ENCODE results near the gene TMEM165. TPM values are rescaled to one million over a fixed set of nuclear protein-coding genes. Genes with fewer than 3 reads are reported as not detected.

TMEM165 gene
- polyA plus RNA-seq, 1 donor (not counting 4 experiments of a cell fraction or from before 2014, with no cell fraction given) = 132 TPM

- Histone ChIP-seq H2AFZ (ENCODE audit: control insufficient read depth, low read length) (no peak overlapping the region), H3K4me2 (ENCODE audit: control insufficient read depth, extremely low read depth, insufficient read depth, low read depth, low read length) (peak overlapping the region; percentile 50), H3K27me3 (ENCODE audit: control insufficient read depth, extremely low read depth, insufficient read depth, low read length) (no peaks in the 10 kb centered on the region), H3K4me3 (ENCODE audit: control insufficient read depth in 2 of 3, extremely low read depth in 1 of 3, insufficient read depth in 2 of 3, low read depth in 1 of 3, low read length in 3 of 3) (no peak overlapping the region), H3K4me1 (ENCODE audit: control insufficient read depth, extremely low read depth, insufficient read depth, low read length) (peaks cover 31% of the 10 kb centered on the region), H3K9ac (ENCODE audit: control insufficient read depth, extremely low read depth, insufficient read depth, low read length) (no peak overlapping the region), H4K20me1 (ENCODE audit: control insufficient read depth, extremely low read depth, insufficient read depth, low read length) (no peaks in the 10 kb centered on the region), H3K36me3 (ENCODE audit: control insufficient read depth in 2 of 2, extremely low read depth in 1 of 2, insufficient read depth in 2 of 2, low read length in 2 of 2) (no peaks in the 10 kb centered on the region), H3K9me3 (ENCODE audit: control insufficient read depth, low read depth, low read length) (no peaks in the 10 kb centered on the region), H3K9me1 (ENCODE audit: control insufficient read depth, extremely low read depth, insufficient read depth, low read length) (no peaks in the 10 kb centered on the region), H3K27ac (ENCODE audit: control insufficient read depth, insufficient read depth, low read length) (no peak overlapping the region), H3K79me2 (ENCODE audit: control insufficient read depth, insufficient read depth, low read length) (no peaks in the 10 kb centered on the region)
- DNase-seq (ENCODE audit: low read depth, low spot score) (peak; percentile 38), FAIRE-seq (peak; percentile 17)
- dilution Hi-C loops (cut with MboI; ENCODE audit: extremely low pct_ligation_motif_present, low sequenced_read_pairs) = no loop called here
- no peak for TF ChIP-seq EZH2 (IDR thresholded peaks at IDR 0.05; ENCODE audit: low read length)
- TF ChIP-seq CTCF (optimal IDR thresholded peaks at IDR 0.05 in 1 of 3, IDR thresholded peaks at IDR 0.05 in 1 of 3, conservative IDR thresholded peaks at IDR 0.05 in 1 of 3; ENCODE audit: extremely low read depth in 1 of 3, insufficient read depth in 2 of 3, low read length in 3 of 3) = no peak
These were observed 40.2 kb upstream of the TMEM165 start for GRCh38 chr4:55355555-55355954.

- no peaks in the 10 kb centered on the region for H3K9me1 ChIP-seq (ENCODE audit: control insufficient read depth, extremely low read depth, insufficient read depth, low read length)
- dilution Hi-C loops (cut with MboI; ENCODE audit: extremely low pct_ligation_motif_present, low sequenced_read_pairs) = no loop called here
- DNase-seq (ENCODE audit: low read depth, low spot score) (no peak), FAIRE-seq (no peak)
- peaks cover 35% of the 10 kb centered on the region for H3K4me1 ChIP-seq (ENCODE audit: control insufficient read depth, extremely low read depth, insufficient read depth, low read length)
- H3K9me3 ChIP-seq (ENCODE audit: control insufficient read depth, low read depth, low read length) = no peaks in the 10 kb centered on the region
- H4K20me1 ChIP-seq (ENCODE audit: control insufficient read depth, extremely low read depth, insufficient read depth, low read length) = no peaks in the 10 kb centered on the region
- H3K79me2 ChIP-seq (ENCODE audit: control insufficient read depth, insufficient read depth, low read length) = no peaks in the 10 kb centered on the region
- no peak overlapping the region for H3K27ac ChIP-seq (ENCODE audit: control insufficient read depth, insufficient read depth, low read length)
- no peaks in the 10 kb centered on the region for H3K27me3 ChIP-seq (ENCODE audit: control insufficient read depth, extremely low read depth, insufficient read depth, low read length)
- no peaks in the 10 kb centered on the region for H3K36me3 ChIP-seq (ENCODE audit: control insufficient read depth in 2 of 2, extremely low read depth in 1 of 2, insufficient read depth in 2 of 2, low read length in 2 of 2)
- no peak overlapping the region for H2AFZ ChIP-seq (ENCODE audit: control insufficient read depth, low read length)
- H3K4me3 ChIP-seq (ENCODE audit: control insufficient read depth in 2 of 3, extremely low read depth in 1 of 3, insufficient read depth in 2 of 3, low read depth in 1 of 3, low read length in 3 of 3) = no peak overlapping the region
- no peak for TF ChIP-seq CTCF (optimal IDR thresholded peaks at IDR 0.05 in 1 of 3, IDR thresholded peaks at IDR 0.05 in 1 of 3, conservative IDR thresholded peaks at IDR 0.05 in 1 of 3; ENCODE audit: extremely low read depth in 1 of 3, insufficient read depth in 2 of 3, low read length in 3 of 3)
- TF ChIP-seq EZH2 (IDR thresholded peaks at IDR 0.05; ENCODE audit: low read length) = no peak
- no peak overlapping the region for H3K9ac ChIP-seq (ENCODE audit: control insufficient read depth, extremely low read depth, insufficient read depth, low read length)
- H3K4me2 ChIP-seq (ENCODE audit: control insufficient read depth, extremely low read depth, insufficient read depth, low read depth, low read length) = no peak overlapping the region
These were observed 38.7 kb upstream of the TMEM165 start for GRCh38 chr4:55356991-55357461.

All from keratinocyte (primary cell).